Activated CD8-positive, alpha-beta memory T cell treated with anti-CD3 and anti-CD28 coated beads, Interleukin-2, amount 50 U/mL, for 4 hours (primary cell): ENCODE data around the gene AEN.
"Not testable (repeated sequence)": the region's sequence is repeated elsewhere in the genome, so short reads cannot be mapped to it uniquely, and the experiment has no call there.

ENCODE experiments used
- DNase-seq: peaks from one replicate; pipeline ENCODE4 v3.0.0-alpha.2; 2020

The AEN gene

GRCh38 chr15:88631464-88632028 lies 10.4 kb downstream of the AEN start:
- DNase-seq, result no peak

- not testable (repeated sequence) for DNase-seq
These were observed 11.7 kb downstream of the AEN start for GRCh38 chr15:88632797-88633196.

GRCh38 chr15:88634449-88634848 lies 13.3 kb downstream of the AEN start:
- DNase-seq, result no peak

DNA sequence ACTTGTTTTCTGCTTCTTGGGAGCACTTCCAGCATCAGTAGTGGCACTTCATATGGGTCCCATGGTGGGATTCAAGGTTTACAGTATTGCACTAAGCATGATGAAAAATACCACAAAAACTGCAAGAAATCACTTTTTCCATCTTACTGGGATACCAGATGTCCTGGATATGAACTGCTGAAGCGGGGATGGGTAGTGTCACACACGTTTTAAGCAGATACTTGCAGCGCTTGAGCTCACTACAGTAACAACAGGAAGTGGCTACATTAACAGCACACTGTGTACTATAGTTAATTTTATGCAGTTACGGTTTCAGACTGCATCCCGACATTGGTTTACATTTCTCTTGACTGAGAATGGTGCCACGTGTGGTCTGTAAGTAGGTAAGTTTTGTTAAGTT lies 14.2 kb downstream of the AEN start:
- DNase-seq, result no peak

- DNase-seq, result peak; percentile 70
These were observed 14.9 kb downstream of the AEN start for GRCh38 chr15:88636050-88636449.

DNA sequence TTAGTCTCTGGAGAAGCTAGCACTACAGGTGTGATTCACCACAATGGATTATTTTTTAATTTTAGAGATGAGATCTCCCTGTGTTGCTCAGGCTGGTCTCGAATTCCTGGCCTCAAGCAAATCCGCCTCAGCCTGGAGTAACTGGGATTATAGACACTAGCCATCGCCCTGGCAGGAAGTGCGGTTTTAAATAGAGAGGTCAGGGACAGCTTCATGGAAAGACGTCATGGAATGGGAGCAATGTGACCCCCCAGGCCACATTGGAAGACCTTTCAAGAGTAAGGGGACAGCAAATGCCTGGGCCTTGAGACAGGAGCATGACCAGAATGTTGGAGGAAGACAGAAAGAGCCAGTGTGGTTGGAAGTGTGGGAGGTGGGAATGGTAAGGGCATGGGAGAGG lies 15.5 kb downstream of the AEN start:
- DNase-seq, result no peak

DNA sequence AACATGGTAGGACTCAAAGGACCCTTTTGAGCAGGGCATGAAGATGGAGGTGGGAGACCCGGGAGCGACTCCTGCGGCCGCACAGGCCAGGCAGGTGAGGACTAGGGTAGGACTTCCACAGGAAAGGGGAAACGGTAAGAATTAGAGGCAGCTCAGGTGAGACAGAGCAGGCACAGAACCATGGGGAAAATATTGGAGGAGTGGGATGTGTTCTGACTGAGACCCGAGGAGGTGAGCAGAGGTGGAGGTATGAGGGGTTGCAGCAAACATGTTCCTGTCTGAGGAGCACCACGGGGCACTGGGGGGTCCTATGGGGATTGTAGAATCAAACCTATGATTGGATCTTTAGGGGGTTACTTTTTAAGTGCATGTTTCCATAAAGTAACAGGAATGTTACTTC lies 16.3 kb downstream of the AEN start:
- DNase-seq, result no peak

DNA sequence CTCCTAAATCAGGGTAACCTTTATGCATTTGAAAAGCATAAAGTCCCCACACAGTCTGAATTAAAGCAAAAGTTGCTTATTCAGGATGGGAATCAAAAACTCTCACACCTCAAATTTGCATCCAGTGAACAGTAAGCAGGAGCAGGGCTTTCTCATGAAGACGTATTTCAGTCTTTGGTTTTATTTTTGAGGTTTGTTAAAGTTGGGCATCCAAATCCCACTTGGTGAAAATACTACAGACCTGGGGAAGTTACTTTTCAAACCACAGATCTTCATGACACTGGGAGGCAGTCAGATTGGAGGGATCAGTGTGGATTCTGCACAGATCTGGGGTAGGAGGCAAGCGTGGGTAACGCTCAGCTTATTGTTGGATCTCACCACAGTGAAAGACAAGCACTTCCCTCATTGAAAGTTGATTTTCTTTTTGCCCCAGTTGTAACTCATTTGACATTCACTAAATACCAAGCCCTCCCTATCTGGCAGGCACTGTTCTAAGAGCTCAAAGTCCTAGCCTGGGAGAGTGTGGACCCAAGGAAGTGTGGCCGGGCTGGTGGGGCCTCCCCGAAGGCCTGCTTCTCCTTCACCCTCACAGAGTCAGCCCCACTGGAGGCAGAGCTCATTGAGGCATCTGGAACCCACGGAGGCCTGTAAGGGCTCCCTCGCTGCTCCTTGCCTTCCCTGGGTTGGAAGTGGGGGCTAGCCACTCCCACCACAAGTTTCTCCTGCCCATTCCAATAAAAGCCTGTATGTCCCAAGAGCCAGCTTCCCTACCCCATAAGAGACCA lies 16.9 kb downstream of the AEN start:
- no peak for DNase-seq

DNA sequence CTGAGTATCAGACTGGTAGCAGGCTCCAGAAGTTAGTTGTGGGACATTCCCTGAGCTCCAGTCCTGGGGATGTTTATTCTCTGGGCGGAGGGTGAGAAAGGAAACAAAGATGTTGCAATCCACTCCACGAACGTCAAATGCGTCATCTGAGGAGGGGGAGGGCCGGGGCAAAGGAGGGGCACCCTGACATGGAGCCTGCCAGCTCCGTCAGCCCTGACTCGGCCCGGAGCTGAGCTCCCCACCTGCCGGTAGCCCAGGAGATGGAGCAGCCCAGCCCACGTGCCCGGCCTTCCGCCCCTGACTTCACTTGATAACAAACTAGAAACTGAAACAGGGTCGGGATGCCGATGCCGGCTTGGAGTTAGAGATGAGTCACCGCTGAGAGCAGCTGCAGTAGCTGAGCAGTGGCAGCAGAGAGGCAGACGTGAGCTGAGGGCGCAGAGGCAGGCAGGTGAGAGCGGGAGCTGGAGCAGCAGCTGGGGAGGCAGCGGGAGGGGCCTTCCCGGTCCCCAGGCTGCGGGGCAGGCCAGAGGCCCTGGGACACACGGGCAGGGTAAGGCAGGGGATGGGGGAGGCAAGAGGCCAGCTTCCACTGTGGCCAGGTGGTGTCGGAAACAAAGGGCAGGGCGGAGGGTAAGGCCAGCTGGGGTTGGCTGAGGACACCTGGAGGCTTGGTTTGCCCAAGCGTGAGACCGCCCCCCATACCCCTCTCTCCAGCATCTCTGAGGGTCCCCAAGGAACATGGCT lies 17.7 kb downstream of the AEN start, which contains the start of gene ISG20:
Gene ISG20 (plus strand): TSS at position 391 of the 747 bp plus-strand sequence. CDS start 351 bp downstream, at position 742.
- peak; percentile 95 for DNase-seq

- no peak for DNase-seq
These were observed 20.9 kb downstream of the AEN start for GRCh38 chr15:88641959-88642452.

GRCh38 chr15:88642514-88642913 lies 21.4 kb downstream of the AEN start:
- not testable (repeated sequence) for DNase-seq

GRCh38 chr15:88644741-88645140 lies 23.6 kb downstream of the AEN start:
- peak; percentile 5 for DNase-seq

DNA sequence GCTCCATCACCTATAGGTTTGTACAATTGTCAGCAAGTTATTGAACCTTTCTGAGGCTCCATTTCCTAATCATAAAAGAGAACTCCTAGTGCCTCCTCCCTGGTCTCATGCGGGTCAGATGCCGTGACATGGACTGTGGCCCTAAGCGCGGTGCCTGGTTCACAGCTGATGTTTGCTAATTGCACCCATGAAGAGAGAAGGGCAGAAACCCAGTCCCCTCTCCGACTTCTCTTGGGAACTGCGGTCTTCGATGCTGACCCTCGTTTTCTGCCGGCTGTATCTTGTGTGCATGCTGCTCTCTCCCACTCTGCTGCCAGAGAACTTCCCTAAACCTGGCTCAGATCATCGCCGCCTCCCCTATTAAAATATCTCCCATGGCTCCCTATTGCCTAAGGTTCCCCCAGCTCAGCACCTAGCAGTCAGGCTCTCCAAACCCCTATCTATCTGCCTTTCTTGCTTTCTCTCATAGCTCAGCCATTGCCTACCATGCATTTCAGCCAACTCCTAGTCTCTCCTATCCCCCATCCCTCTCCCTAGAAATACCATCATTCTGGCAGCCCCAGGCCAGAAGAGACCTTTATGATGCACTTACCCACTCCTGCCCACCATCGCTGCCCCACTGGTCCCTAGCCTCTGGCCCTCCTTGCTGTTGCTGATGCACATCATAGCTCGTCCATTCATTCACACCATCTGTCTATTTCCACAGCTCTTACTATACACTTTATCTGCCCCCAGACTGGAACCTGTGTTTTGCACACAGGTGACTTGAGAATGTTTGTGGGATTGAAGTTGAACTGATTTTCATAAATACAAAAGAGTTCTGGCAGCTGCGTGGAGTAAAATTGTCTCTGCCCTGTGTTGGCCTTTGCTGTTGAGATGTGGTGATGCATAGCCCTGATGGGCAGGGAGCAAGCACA lies 24.3 kb downstream of the AEN start:
- DNase-seq, result no peak

GRCh38 chr15:88646088-88646405 lies 24.9 kb downstream of the AEN start:
- DNase-seq, result no peak

- DNase-seq, result no peak
These were observed 25.8 kb downstream of the AEN start for GRCh38 chr15:88646951-88647350.

- DNase-seq, result no peak
These were observed 26.4 kb downstream of the AEN start for GRCh38 chr15:88647351-88648105.

DNA sequence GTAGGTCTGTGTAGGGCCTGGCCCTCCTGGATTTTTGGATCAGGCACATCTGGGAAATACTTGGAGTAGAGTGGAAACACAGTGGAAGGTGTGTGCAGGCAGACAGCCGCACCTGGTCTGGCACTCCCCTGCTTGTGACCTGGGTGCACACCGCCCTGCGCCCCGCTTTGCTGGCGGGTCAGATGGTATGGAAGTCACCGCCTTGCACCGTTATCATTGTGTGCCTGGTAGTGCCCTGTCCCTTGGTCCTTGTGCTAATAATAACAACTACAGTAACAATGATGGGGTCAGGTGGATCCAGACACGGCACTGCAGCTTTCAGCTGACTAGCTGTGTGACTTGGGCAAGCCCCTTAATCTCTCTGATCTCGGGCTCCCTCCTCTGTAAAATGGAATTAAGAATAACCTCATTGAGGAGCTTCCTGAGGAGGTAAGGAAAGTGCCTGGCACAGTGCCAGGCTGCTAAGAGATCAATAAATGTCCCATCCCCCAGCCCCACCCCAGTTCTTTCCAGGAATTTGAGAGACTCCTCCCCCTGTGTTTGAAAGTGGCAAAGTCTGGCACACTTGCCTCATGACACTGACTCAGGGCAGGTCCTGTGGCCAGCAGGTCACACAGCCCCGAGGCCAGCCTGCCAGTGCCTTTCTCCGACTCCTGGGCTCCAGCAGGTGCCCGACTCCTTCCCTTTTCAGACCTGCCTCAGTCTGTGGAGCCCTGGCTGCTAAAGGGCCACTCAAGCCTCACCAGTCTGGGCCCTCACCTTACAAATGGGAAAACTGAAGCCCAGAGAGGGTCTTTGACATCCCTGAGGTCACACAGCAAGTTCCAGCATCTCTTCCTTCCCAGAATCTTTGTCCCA lies 27.4 kb downstream of the AEN start:
- no peak for DNase-seq

- DNase-seq, result peak; percentile 83
These were observed 28.2 kb downstream of the AEN start for GRCh38 chr15:88649286-88649733.

DNA sequence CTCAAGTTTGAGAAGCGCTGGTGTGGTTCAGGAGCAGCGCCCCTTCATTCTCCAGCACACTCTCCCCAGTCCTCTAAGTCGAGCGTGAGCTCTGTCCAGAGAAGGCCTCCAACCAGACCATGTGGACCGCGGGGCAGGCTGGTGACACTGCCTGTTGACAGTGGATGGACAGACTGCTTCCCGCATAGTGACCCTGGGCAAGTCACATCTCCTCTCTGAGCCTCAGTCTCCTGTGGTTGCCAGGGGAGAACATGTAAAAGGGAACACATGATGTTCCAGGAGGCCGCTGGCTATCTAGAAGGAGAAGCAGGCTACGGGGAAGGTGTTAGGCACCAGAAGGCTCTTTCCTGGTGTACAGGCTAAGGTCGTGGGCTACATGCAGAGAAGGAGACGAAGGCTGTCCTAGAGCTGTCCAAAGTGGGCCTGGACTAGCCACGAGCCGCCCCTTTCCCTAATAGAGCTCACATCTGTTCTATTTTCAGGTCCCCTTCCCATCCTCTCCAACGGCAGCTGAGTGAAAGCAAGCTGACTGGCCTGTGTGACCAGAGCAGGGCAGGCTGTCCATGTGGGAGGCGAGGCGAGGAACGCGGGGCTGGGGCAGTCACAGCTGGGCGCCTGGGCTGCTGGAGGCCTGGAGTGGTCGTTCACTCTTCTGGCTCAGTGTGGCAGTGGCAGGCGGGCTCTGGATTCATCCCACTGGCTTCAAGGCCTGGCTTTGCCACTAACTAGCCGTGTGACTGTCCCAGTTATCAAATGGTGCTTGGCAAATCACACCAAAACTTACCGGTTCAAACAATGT lies 28.8 kb downstream of the AEN start:
- DNase-seq, result no peak

DNA sequence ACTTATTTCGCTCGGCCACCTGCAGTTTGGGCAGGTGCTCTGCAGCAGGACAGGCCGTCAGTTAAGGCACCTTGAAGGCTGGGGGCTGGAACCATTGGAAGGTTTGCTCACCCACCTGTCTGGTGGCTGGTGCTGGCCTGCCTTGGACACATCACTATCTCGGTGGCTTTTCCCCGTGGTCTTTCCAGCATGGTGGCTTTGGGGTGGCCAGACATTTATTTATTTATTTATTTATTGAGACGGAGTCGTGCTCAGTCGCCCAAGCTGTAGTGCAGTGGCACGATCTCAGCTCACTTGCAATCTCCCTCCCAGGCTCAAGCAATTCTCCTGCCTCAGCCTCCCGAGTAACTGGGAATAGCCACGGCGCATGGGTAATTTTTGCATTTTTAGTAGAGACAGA lies 29.4 kb downstream of the AEN start:
- DNase-seq, result no peak
